HCT116 (cell line): ENCODE data around the gene PRR29. TPM values are rescaled to one million over a fixed set of nuclear protein-coding genes. Genes with fewer than 3 reads are reported as not detected.

Source experiments
- ATAC-seq: fragments of 200-7000 bp; cut with Tn5 transposase; 2 replicates; pipeline ENCODE4 v1.9.1; 2020; ENCODE audit warnings: mild to moderate bottlenecking, moderate library complexity
- BruUV-seq: library from RNA; stranded (reverse); fragments of 400-500 nt; replicated peaks from 2 replicates; lab custom pipeline; 2021; lab: Mats Ljungman, UMichigan
- CTCF ChIA-PET: fragments of 300-600 bp; sonication (Branson Sonifier 250); formaldehyde crosslinking; loops from one replicate; lab custom pipeline; 2021; ENCODE audit warnings: antibody characterized with exemption; lab: Charles Lee
- POLR2A ChIA-PET: fragments of 300-600, 350-600 bp; sonication (Branson Sonifier 250); formaldehyde crosslinking; loops from one replicate; lab custom pipeline; 2021; ENCODE audit warnings: antibody characterized with exemption; lab: Charles Lee
- RAD21 ChIA-PET, 2 experiments: fragments of 300-600 bp; sonication (Branson Sonifier 250); formaldehyde crosslinking; loops; one replicate each; lab custom pipeline; 2023; ENCODE audit warnings: low total read pairs in 2 of 2; ENCODE audit not compliant: uncharacterized antibody in 2 of 2, unreplicated experiment in 2 of 2, low non-redundant PET in 1 of 2; lab: Charles Lee
- DNase-seq: peaks from one replicate; pipeline ENCODE4 v3.0.0-alpha.2; 2010; ENCODE audit warnings: low read depth, low spot score
- H2AFZ ChIP-seq: fragments of 200-600 bp; shearing (Covaris generic), sonication (generic); 2 replicates; pipeline ENCODE4 v1.6.1; 2017; ENCODE audit warnings: low read depth, mixed run types, mixed read lengths, antibody characterized with exemption, low read length; ENCODE audit not compliant: poor library complexity, severe bottlenecking
- H3K27ac ChIP-seq: 2 replicates; pipeline ENCODE4 v1.5.1; 2012; ENCODE audit warnings: low read depth, low read length
- H3K27me3 ChIP-seq: fragments of 200-600 bp; sonication (generic); 2 replicates; pipeline ENCODE4 v1.6.1; 2016; ENCODE audit warnings: mixed run types, low read length, mixed read lengths; ENCODE audit not compliant: insufficient read depth
- H3K36me3 ChIP-seq, 2 experiments: fragments of 200-500 bp in 1 of 2; fragments of 200-600 bp in 1 of 2; sonication (Bioruptor generic) in 1 of 2; sonication (generic) in 1 of 2; 2 replicates each; pipeline versions ENCODE4 v1.5.1 to v1.6.1; 2014 to 2016; ENCODE audit warnings: low read length in 2 of 2, inconsistent platforms in 1 of 2, mixed read lengths in 1 of 2, mixed run types in 1 of 2; ENCODE audit not compliant: insufficient read depth in 2 of 2, control insufficient read depth in 1 of 2
- H3K4me1 ChIP-seq, 2 experiments: fragments of 200-600 bp in 1 of 2; sonication (generic) in 1 of 2; 2 replicates each; pipeline versions ENCODE4 v1.5.1 to v1.6.1; 2012 to 2017; ENCODE audit warnings: low read length in 2 of 2, inconsistent platforms in 1 of 2, mild to moderate bottlenecking in 1 of 2, mixed read lengths in 1 of 2, mixed run types in 1 of 2, moderate library complexity in 1 of 2; ENCODE audit not compliant: insufficient read depth in 2 of 2, control insufficient read depth in 1 of 2
- H3K4me2 ChIP-seq: fragments of 200-600 bp; sonication (generic); 2 replicates; pipeline ENCODE4 v1.6.1; 2017; ENCODE audit warnings: mixed run types, low read length, mixed read lengths
- H3K4me3 ChIP-seq, 2 experiments: fragments of 200-600 bp in 1 of 2; sonication (generic) in 1 of 2; replicated peaks in 1 of 2; 2 replicates each; pipeline ENCODE4 v1.5.1; 2011 to 2016; ENCODE audit warnings: low read length in 2 of 2, control low read depth in 1 of 2, low read depth in 1 of 2, mild to moderate bottlenecking in 1 of 2, mixed read lengths in 1 of 2, mixed run types in 1 of 2
- H3K79me2 ChIP-seq: fragments of 200-600 bp; sonication (generic); 2 replicates; pipeline ENCODE4 v1.6.1; 2017; ENCODE audit warnings: mild to moderate bottlenecking, mixed run types, low read length, moderate library complexity, mixed read lengths; ENCODE audit not compliant: insufficient read depth
- H3K9ac ChIP-seq: fragments of 200-600 bp; sonication (generic); 2 replicates; pipeline ENCODE4 v1.6.1; 2016; ENCODE audit warnings: low read length, mixed read lengths
- H3K9me2 ChIP-seq: fragments of 200-600 bp; sonication (generic), shearing (Covaris generic); 2 replicates; pipeline ENCODE4 v1.6.1; 2017; ENCODE audit warnings: mixed run types, mild to moderate bottlenecking, moderate library complexity; ENCODE audit not compliant: insufficient read depth
- H3K9me3 ChIP-seq, 2 experiments: fragments of 200-500 bp in 1 of 2; fragments of 200-600 bp in 1 of 2; sonication (Bioruptor generic) in 1 of 2; sonication (generic) in 1 of 2; 2 replicates each; pipeline ENCODE4 v1.6.1; 2014 to 2017; ENCODE audit warnings: low read length in 2 of 2, mixed read lengths in 2 of 2, inconsistent platforms in 1 of 2, low read depth in 1 of 2, mild to moderate bottlenecking in 1 of 2, mixed run types in 1 of 2, moderate library complexity in 1 of 2; ENCODE audit not compliant: control insufficient read depth in 1 of 2, insufficient read depth in 1 of 2
- H4K20me1 ChIP-seq: fragments of 200-600 bp; sonication (generic), shearing (Covaris generic); 2 replicates; pipeline ENCODE4 v1.6.1; 2017; ENCODE audit warnings: mixed run types, mild to moderate bottlenecking, moderate library complexity; ENCODE audit not compliant: insufficient read depth
- ATF3 ChIP-seq: IDR thresholded peaks from 2 replicates; pipeline ENCODE4 v1.6.1; 2012
- CBX3 ChIP-seq: IDR thresholded peaks from 2 replicates; pipeline ENCODE4 v1.6.1; 2012; ENCODE audit warnings: low read depth
- CEBPB ChIP-seq: IDR thresholded peaks from 2 replicates; pipeline ENCODE4 v1.6.1; 2012; ENCODE audit warnings: low read depth
- EGR1 ChIP-seq: IDR thresholded peaks from 2 replicates; pipeline ENCODE4 v1.6.1; 2012; ENCODE audit warnings: low read depth
- ELF1 ChIP-seq: IDR thresholded peaks from 2 replicates; pipeline ENCODE4 v1.6.1; 2012; ENCODE audit warnings: low read depth, borderline replicate concordance
- EZH2 ChIP-seq: fragments of 200-600 bp; sonication (generic); IDR thresholded peaks from 2 replicates; pipeline ENCODE4 v1.6.1; 2017; ENCODE audit warnings: antibody characterized with exemption, mixed run types
- FOSL1 ChIP-seq: IDR thresholded peaks from 2 replicates; pipeline ENCODE4 v1.6.1; 2012; ENCODE audit warnings: low read depth
- JUND ChIP-seq: IDR thresholded peaks from 2 replicates; pipeline ENCODE4 v1.6.1; 2012
- MAX ChIP-seq: IDR thresholded peaks from 2 replicates; pipeline ENCODE4 v1.6.1; 2012
- POLR2A ChIP-seq: IDR thresholded peaks from 2 replicates; pipeline ENCODE4 v1.7.0; 2011; ENCODE audit warnings: borderline replicate concordance; ENCODE audit not compliant: insufficient read depth, insufficient read length; ENCODE audit errors: extremely low read depth
- POLR2AphosphoS5 ChIP-seq: IDR thresholded peaks from 2 replicates; pipeline ENCODE4 v1.6.1; 2011; ENCODE audit warnings: mild to moderate bottlenecking, low read depth, low read length, moderate library complexity
- RAD21 ChIP-seq: IDR thresholded peaks from 2 replicates; pipeline ENCODE4 v1.6.1; 2012; ENCODE audit warnings: low read depth, mild to moderate bottlenecking
- REST ChIP-seq: IDR thresholded peaks from 2 replicates; pipeline ENCODE4 v1.6.1; 2012; ENCODE audit warnings: low read depth
- SIN3A ChIP-seq: IDR thresholded peaks from 2 replicates; pipeline ENCODE4 v1.6.1; 2012; ENCODE audit warnings: low read depth
- SP1 ChIP-seq: IDR thresholded peaks from 2 replicates; pipeline ENCODE4 v1.6.1; 2012; ENCODE audit warnings: low read depth
- ZFX ChIP-seq: fragments of 450-650 bp; IDR thresholded peaks from 2 replicates; pipeline ENCODE4 v1.6.1; 2017
- intact Hi-C: fragments of 100-400 bp; cut with micrococcal nuclease; formaldehyde crosslinking; loops from 2 replicates; pipeline ENCODE4 v1.10.0; 2022
- total RNA-seq: library from RNA; stranded (reverse); gene quantifications from one replicate; pipeline ENCODE4 v1.2.1, GENCODE V29; 2021; ENCODE audit not compliant: unreplicated experiment
- TF ChIP-seq, protein P1 (sequence below), 3 experiments: fragments of 200-600 bp in 1 of 3; sonication (generic) in 1 of 3; IDR thresholded peaks in 2 of 3; conservative IDR thresholded peaks in 1 of 3; 2 replicates each; pipeline ENCODE4 v1.5.1; 2012 to 2017; ENCODE audit warnings: low read depth in 2 of 3, low read length in 2 of 3, antibody characterized with exemption in 1 of 3, borderline replicate concordance in 1 of 3, control low read depth in 1 of 3, mild to moderate bottlenecking in 1 of 3, mixed read lengths in 1 of 3, mixed run types in 1 of 3, moderate library complexity in 1 of 3; ENCODE audit not compliant: insufficient read depth in 1 of 3

The PRR29 gene
- total RNA-seq, 1 experiment from 2014 or later, result not detected

DNA sequence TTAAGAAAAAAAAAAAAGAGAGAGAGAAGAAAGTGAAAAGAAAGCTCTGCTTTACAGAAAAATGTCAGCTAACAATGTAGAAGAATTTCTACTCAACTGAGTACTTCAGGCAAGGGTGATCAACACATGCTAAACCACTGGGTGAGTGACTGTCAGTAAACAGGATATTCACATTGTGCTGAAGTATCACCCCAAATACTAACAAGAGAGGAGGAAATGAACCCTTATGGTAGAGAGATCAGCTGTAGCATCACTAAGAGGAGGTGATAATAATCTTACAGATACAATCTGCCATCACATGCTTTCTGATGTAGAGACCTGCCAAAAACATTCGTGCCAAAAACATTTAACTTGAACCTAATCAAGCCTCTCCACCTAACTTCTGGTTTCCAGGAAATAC, 53.0 kb downstream of the PRR29 start (continued):
- TF ChIP-seq, protein P1, sequence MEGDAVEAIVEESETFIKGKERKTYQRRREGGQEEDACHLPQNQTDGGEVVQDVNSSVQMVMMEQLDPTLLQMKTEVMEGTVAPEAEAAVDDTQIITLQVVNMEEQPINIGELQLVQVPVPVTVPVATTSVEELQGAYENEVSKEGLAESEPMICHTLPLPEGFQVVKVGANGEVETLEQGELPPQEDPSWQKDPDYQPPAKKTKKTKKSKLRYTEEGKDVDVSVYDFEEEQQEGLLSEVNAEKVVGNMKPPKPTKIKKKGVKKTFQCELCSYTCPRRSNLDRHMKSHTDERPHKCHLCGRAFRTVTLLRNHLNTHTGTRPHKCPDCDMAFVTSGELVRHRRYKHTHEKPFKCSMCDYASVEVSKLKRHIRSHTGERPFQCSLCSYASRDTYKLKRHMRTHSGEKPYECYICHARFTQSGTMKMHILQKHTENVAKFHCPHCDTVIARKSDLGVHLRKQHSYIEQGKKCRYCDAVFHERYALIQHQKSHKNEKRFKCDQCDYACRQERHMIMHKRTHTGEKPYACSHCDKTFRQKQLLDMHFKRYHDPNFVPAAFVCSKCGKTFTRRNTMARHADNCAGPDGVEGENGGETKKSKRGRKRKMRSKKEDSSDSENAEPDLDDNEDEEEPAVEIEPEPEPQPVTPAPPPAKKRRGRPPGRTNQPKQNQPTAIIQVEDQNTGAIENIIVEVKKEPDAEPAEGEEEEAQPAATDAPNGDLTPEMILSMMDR (IDR thresholded peaks at IDR 0.05 in 2 of 3, conservative IDR thresholded peaks at IDR 0.05 in 1 of 3; ENCODE audit: borderline replicate concordance in 1 of 3, insufficient read depth in 1 of 3, low read depth in 2 of 3, low read length in 2 of 3), result no peak
- TF ChIP-seq SIN3A (no peak), MAX (no peak), ELF1 (no peak), JUND (no peak)

DNA sequence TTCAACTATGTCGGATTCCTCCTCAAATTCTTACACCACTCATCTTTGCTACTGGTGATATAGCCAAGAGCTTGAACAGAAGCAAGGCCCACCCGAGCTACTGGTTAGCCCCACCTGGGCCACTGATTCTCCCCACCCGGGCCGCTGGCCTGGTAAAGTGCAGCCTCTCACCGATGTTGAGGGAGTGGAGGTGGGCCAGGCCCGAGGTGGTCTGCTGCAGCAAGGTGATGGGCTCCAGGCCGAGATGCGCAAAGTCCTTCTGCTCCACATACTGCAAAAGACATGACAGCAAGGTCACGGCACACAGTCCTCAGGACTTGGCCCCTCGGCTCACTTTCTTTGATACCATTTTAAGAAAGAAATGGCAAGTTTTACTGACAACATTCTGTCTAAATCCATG, 55.0 kb downstream of the PRR29 start:
- BruUV-seq, result no TSS peak
- Histone ChIP-seq H3K4me1 (peaks cover 0 to 7% of the 10 kb centered on the region in 2 experiments; a peak in 1 of 4 replicates), H3K9ac (no peak overlapping the region), H3K36me3 (no peaks in the 10 kb centered on the region), H3K27ac (no peak overlapping the region), H2AFZ (no peak overlapping the region), H3K9me2 (no peaks in the 10 kb centered on the region), H3K27me3 (no peaks in the 10 kb centered on the region), H3K79me2 (no peaks in the 10 kb centered on the region), H3K9me3 (no peaks in the 10 kb centered on the region), H3K4me3 (no peak overlapping the region), H3K4me2 (no peak overlapping the region), H4K20me1 (no peaks in the 10 kb centered on the region)
- ChIA-PET POLR2A (no interaction called here), RAD21 (no interaction called here), CTCF (interaction anchor here (1.1 to 1.2 kb wide), 2 partner anchors 80 to 134 kb away, joined by 3 to 7 read pairs; no protein-coding TSS in a partner anchor)
- no peak for TF ChIP-seq EZH2
- TF ChIP-seq JUND, result no peak
- no peak for TF ChIP-seq SP1
- no peak for TF ChIP-seq ELF1
- no peak for TF ChIP-seq ATF3
- no peak for TF ChIP-seq POLR2A
- no peak for TF ChIP-seq CBX3
- no peak for TF ChIP-seq SIN3A
- no peak for TF ChIP-seq REST
- TF ChIP-seq FOSL1, result no peak
- no peak for TF ChIP-seq RAD21
- TF ChIP-seq, protein P1 (IDR thresholded peaks at IDR 0.05 in 2 of 3, conservative IDR thresholded peaks at IDR 0.05 in 1 of 3; ENCODE audit: borderline replicate concordance in 1 of 3, insufficient read depth in 1 of 3, low read depth in 2 of 3, low read length in 2 of 3), result no peak
- no peak for TF ChIP-seq ZFX
- no peak for TF ChIP-seq CEBPB
- no peak for TF ChIP-seq POLR2AphosphoS5
- TF ChIP-seq EGR1, result no peak
- ATAC-seq (no peak), DNase-seq (no peak)
- intact Hi-C loops, result no loop called here
